DOHH2 (cell line): ENCODE measurements around the gene CSNK2B.
A peak's percentile ranks its signal among the peaks of the same experiment; 100 is the strongest.

Experiments used
- H3F3A ChIP-seq: fragments of 200-600 bp; sonication (generic), shearing (Covaris generic); 2 replicates; pipeline ENCODE4 v1.6.0; 2016; ENCODE audit warnings: antibody characterized with exemption, mild to moderate bottlenecking; ENCODE audit not compliant: control insufficient read depth, insufficient read depth
- H3K27ac ChIP-seq: fragments of 200-600 bp; sonication (generic); 2 replicates; pipeline ENCODE4 v1.5.1; 2014; ENCODE audit warnings: low read depth, mild to moderate bottlenecking, low read length, moderate library complexity
- H3K27me3 ChIP-seq: fragments of 200-600 bp; sonication (generic); 2 replicates; pipeline ENCODE4 v1.6.1; 2014; ENCODE audit warnings: mild to moderate bottlenecking, low read length, mixed read lengths; ENCODE audit not compliant: control insufficient read depth
- H3K36me3 ChIP-seq: fragments of 200-600 bp; sonication (generic); 2 replicates; pipeline ENCODE4 v1.6.1; 2014; ENCODE audit warnings: mild to moderate bottlenecking, low read length, moderate library complexity, mixed read lengths; ENCODE audit not compliant: control insufficient read depth
- H3K4me1 ChIP-seq: fragments of 200-600 bp; sonication (generic); 2 replicates; pipeline ENCODE4 v1.6.1; 2014; ENCODE audit warnings: mild to moderate bottlenecking, low read length, mixed read lengths; ENCODE audit not compliant: control insufficient read depth
- H3K4me2 ChIP-seq: fragments of 200-600 bp; sonication (generic); 2 replicates; pipeline ENCODE4 v1.6.0; 2014; ENCODE audit warnings: mild to moderate bottlenecking, low read length, moderate library complexity
- H3K4me3 ChIP-seq: fragments of 200-600 bp; sonication (generic); 2 replicates; pipeline ENCODE4 v1.5.1; 2014; ENCODE audit warnings: mild to moderate bottlenecking, low read length, mixed read lengths
- H3K79me2 ChIP-seq: fragments of 200-600 bp; sonication (generic); 2 replicates; pipeline ENCODE4 v1.6.1; 2014; ENCODE audit warnings: mild to moderate bottlenecking, low read length, mixed read lengths; ENCODE audit not compliant: control insufficient read depth
- H3K9me2 ChIP-seq: fragments of 200-600 bp; sonication (generic); replicated peaks from 2 replicates; pipeline ENCODE4 v1.6.1; 2014; ENCODE audit warnings: mild to moderate bottlenecking, low read length, mixed read lengths; ENCODE audit not compliant: control insufficient read depth
- H3K9me3 ChIP-seq: fragments of 200-600 bp; sonication (generic); 2 replicates; pipeline ENCODE4 v1.6.1; 2014; ENCODE audit warnings: antibody characterized with exemption, low read length, mixed read lengths; ENCODE audit not compliant: control insufficient read depth, insufficient read depth
- H4K20me1 ChIP-seq: fragments of 200-600 bp; sonication (generic); 2 replicates; pipeline ENCODE4 v1.6.0; 2014; ENCODE audit warnings: low read depth, mild to moderate bottlenecking, antibody characterized with exemption, low read length, moderate library complexity; ENCODE audit not compliant: control insufficient read depth, insufficient read depth
- CTCF ChIP-seq: fragments of 200-600 bp; sonication (generic); IDR thresholded peaks from one replicate; pipeline ENCODE4 v1.5.1; 2014; ENCODE audit warnings: antibody characterized with exemption, mild to moderate bottlenecking, low read depth, low read length; ENCODE audit not compliant: poor library complexity, severe bottlenecking
- EZH2phosphoT487 ChIP-seq: fragments of 200-600 bp; sonication (generic); IDR thresholded peaks from 2 replicates; pipeline ENCODE4 v1.6.1; 2017; ENCODE audit warnings: borderline replicate concordance, mild to moderate bottlenecking, antibody characterized with exemption, low read length, moderate library complexity, mixed read lengths

CSNK2B gene

GRCh38 chr6:31657406-31658157 is 8.3 kb upstream of the CSNK2B start:
- Histone ChIP-seq H3K36me3 (peaks cover 38% of the 10 kb centered on the region), H3K79me2 (peaks cover 55% of the 10 kb centered on the region), H3K4me3 (no peak overlapping the region), H3K27ac (no peak overlapping the region), H3K9me2 (no peaks in the 10 kb centered on the region), H3K9me3 (no peaks in the 10 kb centered on the region), H3K27me3 (no peaks in the 10 kb centered on the region), H4K20me1 (no peaks in the 10 kb centered on the region), H3K4me2 (no peak overlapping the region), H3K4me1 (peaks cover 45% of the 10 kb centered on the region), H3F3A (peaks cover 18% of the 10 kb centered on the region)
- TF ChIP-seq CTCF (no peak), EZH2phosphoT487 (no peak)

DNA sequence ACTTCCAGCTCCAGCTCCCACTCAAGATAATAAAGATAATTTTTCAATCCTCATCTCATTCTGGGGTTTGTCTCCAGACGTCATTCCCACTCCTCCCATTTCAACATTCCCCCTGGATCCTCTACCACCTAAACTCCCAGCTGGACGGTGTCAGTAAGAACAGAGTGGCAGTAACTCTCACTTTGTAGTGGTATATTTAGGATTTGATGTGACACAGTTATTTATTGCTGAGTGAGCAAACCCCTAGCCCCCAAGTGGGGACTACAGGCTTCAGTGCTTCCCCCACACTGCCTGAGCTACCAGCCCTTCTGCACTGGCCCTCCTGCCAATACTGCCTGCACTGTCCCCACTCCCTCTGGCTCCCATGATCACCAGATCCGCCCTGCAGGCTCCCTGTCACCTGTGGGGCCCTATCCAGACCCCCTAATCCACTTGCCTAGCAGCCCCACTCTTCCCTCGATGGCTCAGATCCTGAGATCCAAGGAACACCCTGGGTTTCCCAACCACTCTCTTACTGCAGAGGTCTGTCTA is 7.7 kb upstream of the CSNK2B start:
- Histone ChIP-seq H3K27me3 (no peaks in the 10 kb centered on the region), H3K4me3 (no peak overlapping the region), H4K20me1 (no peaks in the 10 kb centered on the region), H3F3A (peaks cover 18% of the 10 kb centered on the region), H3K9me3 (no peaks in the 10 kb centered on the region), H3K27ac (no peak overlapping the region), H3K4me1 (peaks cover 50% of the 10 kb centered on the region), H3K36me3 (peaks cover 45% of the 10 kb centered on the region), H3K4me2 (peak overlapping the region; percentile 92; the same call in 1 of the 2 replicates), H3K9me2 (no peaks in the 10 kb centered on the region), H3K79me2 (peaks cover 58% of the 10 kb centered on the region)
- TF ChIP-seq EZH2phosphoT487 (no peak), CTCF (no peak)

- Histone ChIP-seq H3K27ac (no peak overlapping the region), H3K36me3 (peaks cover 53% of the 10 kb centered on the region), H3K4me3 (peak overlapping the region; percentile 95)
Measured at GRCh38 chr6:31658983-31659648, 6.8 kb upstream of the CSNK2B start.

More at GRCh38 chr6:31658983-31659648, 6.8 kb upstream of the CSNK2B start:
- H4K20me1 ChIP-seq = no peaks in the 10 kb centered on the region
- H3K9me3 ChIP-seq = no peaks in the 10 kb centered on the region
- peak overlapping the region; percentile 92 for H3K4me2 ChIP-seq
- peaks cover 60% of the 10 kb centered on the region for H3K79me2 ChIP-seq
- H3K9me2 ChIP-seq = no peaks in the 10 kb centered on the region
- H3K4me1 ChIP-seq = peaks cover 54% of the 10 kb centered on the region
- peaks cover 18% of the 10 kb centered on the region for H3F3A ChIP-seq
- TF ChIP-seq CTCF = no peak
- TF ChIP-seq EZH2phosphoT487 = no peak
- no peaks in the 10 kb centered on the region for H3K27me3 ChIP-seq
